Cardiac ventricle fibroblast (primary cell): ENCODE data around the gene KRTAP9-7. TPM values are rescaled to one million over a fixed set of nuclear protein-coding genes. Genes with fewer than 3 reads are reported as not detected.

Source experiments
- total RNA-seq: library from RNA; depleted of rRNA; stranded (reverse); fragments of >200 nt; gene quantifications from 2 replicates; pipeline ENCODE4 v1.2.3, GENCODE V29; 2015

The KRTAP9-7 gene
- total RNA-seq = not detected in 2 replicates

GRCh38 chr17:41275648-41276190, at the start of gene KRTAP9-7:
Gene KRTAP9-7 (plus strand): TSS chr17:41275698. CDS start chr17:41275698, 0 bp downstream.

GRCh38 chr17:41226598-41227095, 48.9 kb upstream of the KRTAP9-7 start, which contains the start of gene KRTAP9-2:
Gene KRTAP9-2 (plus strand): TSS chr17:41226648. CDS start chr17:41226655, 7 bp downstream.

GRCh38 chr17:41232399-41233105, 42.9 kb upstream of the KRTAP9-7 start, which contains the start of gene KRTAP9-3:
Gene KRTAP9-3 (plus strand): TSS chr17:41232449. CDS start chr17:41232502, 53 bp downstream.

GRCh38 chr17:41237949-41238437, 37.5 kb upstream of the KRTAP9-7 start, which contains the start of gene KRTAP9-8:
Gene KRTAP9-8 (plus strand): TSS chr17:41237999. CDS start chr17:41238052, 53 bp downstream.

GRCh38 chr17:41249637-41250240, 25.8 kb upstream of the KRTAP9-7 start, which contains the start of gene KRTAP9-4:
Gene KRTAP9-4 (plus strand): TSS chr17:41249687. CDS start chr17:41249721, 34 bp downstream.

GRCh38 chr17:41255381-41256290, 19.9 kb upstream of the KRTAP9-7 start, which contains the start of gene KRTAP9-9:
Gene KRTAP9-9 (plus strand): TSS chr17:41255384.

GRCh38 chr17:41265078-41265477, 10.4 kb upstream of the KRTAP9-7 start, which contains the start of gene KRTAP9-6:
Gene KRTAP9-6 (plus strand): TSS chr17:41265378. CDS start chr17:41265378, 0 bp downstream.

GRCh38 chr17:41301916-41302901, 26.7 kb downstream of the KRTAP9-7 start, which contains the start of gene KRTAP29-1:
Gene KRTAP29-1 (minus strand): TSS chr17:41302851. CDS start chr17:41302851, 0 bp downstream.

GRCh38 chr17:41308918-41309359, 33.4 kb downstream of the KRTAP9-7 start, which contains the start of gene KRTAP16-1:
Gene KRTAP16-1 (minus strand): TSS chr17:41309309. CDS start chr17:41309253, 56 bp downstream.

GRCh38 chr17:41315204-41315794, 39.8 kb downstream of the KRTAP9-7 start, which contains the start of gene KRTAP17-1:
Gene KRTAP17-1 (minus strand): TSS chr17:41315710. CDS start chr17:41315650, 60 bp downstream.

Other genes with a start within 250 kb of the KRTAP9-7 start
- not detected in 2 replicates for gene KRTAP1-5, start 248.5 kb upstream of the KRTAP9-7 start, total RNA-seq
- not detected in 2 replicates for gene KRTAP1-4, start 245.5 kb upstream of the KRTAP9-7 start, total RNA-seq
- gene KRTAP1-3, start 240.8 kb upstream of the KRTAP9-7 start, total RNA-seq = not detected in 2 replicates
- gene KRTAP1-1, start 234.2 kb upstream of the KRTAP9-7 start, total RNA-seq = not detected in 2 replicates
- not detected in 2 replicates for gene KRTAP2-1, start 228.4 kb upstream of the KRTAP9-7 start, total RNA-seq
- not detected in 2 replicates for gene KRTAP2-2, start 220.5 kb upstream of the KRTAP9-7 start, total RNA-seq
- not detected in 2 replicates for gene KRTAP2-3, start 215.6 kb upstream of the KRTAP9-7 start, total RNA-seq
- gene KRTAP2-4, start 209.8 kb upstream of the KRTAP9-7 start, total RNA-seq = not detected in 2 replicates
- not detected in 2 replicates for gene KRTAP4-7, start 191.5 kb upstream of the KRTAP9-7 start, total RNA-seq
- gene KRTAP4-8, start 177.6 kb upstream of the KRTAP9-7 start, total RNA-seq = not detected in 2 replicates
- gene KRTAP4-16, start 173.5 kb upstream of the KRTAP9-7 start, total RNA-seq = not detected in 2 replicates
- not detected in 2 replicates for gene KRTAP4-9, start 170.3 kb upstream of the KRTAP9-7 start, total RNA-seq
- not detected in 2 replicates for gene KRTAP4-11, start 157.3 kb upstream of the KRTAP9-7 start, total RNA-seq
- not detected in 2 replicates for gene KRTAP4-12, start 151.5 kb upstream of the KRTAP9-7 start, total RNA-seq
- not detected in 2 replicates for gene KRTAP4-6, start 135.2 kb upstream of the KRTAP9-7 start, total RNA-seq
- gene KRTAP4-5, start 125.9 kb upstream of the KRTAP9-7 start, total RNA-seq = not detected in 2 replicates
- gene KRTAP4-4, start 115.0 kb upstream of the KRTAP9-7 start, total RNA-seq = not detected in 2 replicates
- gene KRTAP4-3, start 107.5 kb upstream of the KRTAP9-7 start, total RNA-seq = not detected in 2 replicates
- not detected in 2 replicates for gene KRTAP4-2, start 97.5 kb upstream of the KRTAP9-7 start, total RNA-seq
- gene KRTAP4-1, start 90.8 kb upstream of the KRTAP9-7 start, total RNA-seq = not detected in 2 replicates
- gene KRTAP9-1, start 85.8 kb upstream of the KRTAP9-7 start, total RNA-seq = not detected in 2 replicates
- not detected in 2 replicates for gene KRTAP9-2, start 49.0 kb upstream of the KRTAP9-7 start, total RNA-seq
- gene KRTAP9-3, start 43.2 kb upstream of the KRTAP9-7 start, total RNA-seq = not detected in 2 replicates
- not detected in 2 replicates for gene KRTAP9-8, start 37.7 kb upstream of the KRTAP9-7 start, total RNA-seq
- not detected in 2 replicates for gene KRTAP9-4, start 26.0 kb upstream of the KRTAP9-7 start, total RNA-seq
- gene KRTAP9-9, start 20.3 kb upstream of the KRTAP9-7 start, total RNA-seq = not detected in 2 replicates
- gene KRTAP9-6, start 10.3 kb upstream of the KRTAP9-7 start, total RNA-seq = not detected in 2 replicates
- not detected in 2 replicates for gene KRTAP29-1, start 27.2 kb downstream of the KRTAP9-7 start, total RNA-seq
- not detected in 2 replicates for gene KRTAP16-1, start 33.6 kb downstream of the KRTAP9-7 start, total RNA-seq
- not detected in 2 replicates for gene KRTAP17-1, start 40.0 kb downstream of the KRTAP9-7 start, total RNA-seq
- gene KRT33A, start 75.1 kb downstream of the KRTAP9-7 start, total RNA-seq = not detected in 2 replicates
- not detected in 2 replicates for gene KRT33B, start 94.1 kb downstream of the KRTAP9-7 start, total RNA-seq
- not detected in 2 replicates for gene KRT34, start 106.6 kb downstream of the KRTAP9-7 start, total RNA-seq
- not detected in 2 replicates for gene KRT31, start 121.9 kb downstream of the KRTAP9-7 start, total RNA-seq
- gene KRT37, start 148.9 kb downstream of the KRTAP9-7 start, total RNA-seq = not detected in 2 replicates
- not detected in 2 replicates for gene KRT38, start 165.3 kb downstream of the KRTAP9-7 start, total RNA-seq
- not detected in 2 replicates for gene KRT32, start 191.7 kb downstream of the KRTAP9-7 start, total RNA-seq
- not detected in 2 replicates for gene KRT35, start 205.5 kb downstream of the KRTAP9-7 start, total RNA-seq
- not detected in 2 replicates for gene KRT36, start 214.2 kb downstream of the KRTAP9-7 start, total RNA-seq
- 0.75 TPM in 1 of 2 replicates, not detected in the other for gene KRT13, start 229.9 kb downstream of the KRTAP9-7 start, total RNA-seq
- 0.59 TPM in 1 of 2 replicates, not detected in the other for gene KRT15, start 243.2 kb downstream of the KRTAP9-7 start, total RNA-seq